Neural progenitor cell (in vitro differentiated cells): ENCODE data around the gene CIITA.
"Not testable (repeated sequence)": the region's sequence is repeated elsewhere in the genome, so short reads cannot be mapped to it uniquely, and the experiment has no call there.

Experiments
- CTCF ChIP-seq: fragments of 200-600 bp; sonication (generic); IDR thresholded peaks from 2 replicates; pipeline ENCODE4 v1.5.1; 2017; ENCODE audit warnings: antibody characterized with exemption, mild to moderate bottlenecking
- EZH2 ChIP-seq: fragments of 200-600 bp; sonication (generic); IDR thresholded peaks from 2 replicates; pipeline ENCODE4 v1.6.1; 2017; ENCODE audit warnings: antibody characterized with exemption, mild to moderate bottlenecking, moderate library complexity
- EZH2phosphoT487 ChIP-seq: fragments of 200-600 bp; sonication (generic); IDR thresholded peaks from 2 replicates; pipeline ENCODE4 v1.6.1; 2017; ENCODE audit warnings: antibody characterized with exemption

- not testable (repeated sequence) for TF ChIP-seq CTCF, EZH2, EZH2phosphoT487
Measured at GRCh38 chr16:10941935-10942351, 64.9 kb downstream of the CIITA start.
